SU-DHL-6 (cell line): ENCODE results near the gene CD300H.

Experiments
- H2AFZ ChIP-seq: fragments of 200-600 bp; sonication (generic); 2 replicates; pipeline ENCODE4 v1.6.1; 2014; ENCODE audit warnings: low read depth, mild to moderate bottlenecking, moderate library complexity, mixed read lengths, antibody characterized with exemption, low read length; ENCODE audit not compliant: severe bottlenecking
- H3F3A ChIP-seq: fragments of 200-600 bp; shearing (Covaris generic); 2 replicates; pipeline ENCODE4 v1.6.0; 2016; ENCODE audit warnings: antibody characterized with exemption, mild to moderate bottlenecking; ENCODE audit not compliant: insufficient read depth
- H3K27ac ChIP-seq: fragments of 200-600 bp; sonication (generic); 2 replicates; pipeline ENCODE4 v1.5.1; 2016; ENCODE audit warnings: low read depth, mild to moderate bottlenecking, low read length, moderate library complexity, mixed read lengths
- H3K27me3 ChIP-seq: fragments of 200-600 bp; sonication (generic), shearing (Covaris generic); 2 replicates; pipeline ENCODE4 v1.6.0; 2014; ENCODE audit warnings: mild to moderate bottlenecking, low read length
- H3K36me3 ChIP-seq: fragments of 200-600 bp; sonication (generic); 2 replicates; pipeline ENCODE4 v1.6.1; 2014; ENCODE audit warnings: mild to moderate bottlenecking, low read length, mixed read lengths
- H3K4me2 ChIP-seq: fragments of 300-600, 200-600 bp; shearing (Covaris generic), sonication (generic); 2 replicates; pipeline ENCODE4 v1.6.0; 2014; ENCODE audit warnings: low read length, low read depth, mild to moderate bottlenecking; ENCODE audit not compliant: poor library complexity, severe bottlenecking
- H3K4me3 ChIP-seq: fragments of 200-600 bp; sonication (generic); 2 replicates; pipeline ENCODE4 v1.5.1; 2014; ENCODE audit warnings: antibody characterized with exemption, low read length, mild to moderate bottlenecking, mixed read lengths; ENCODE audit not compliant: insufficient read depth, poor library complexity, severe bottlenecking
- H3K79me2 ChIP-seq: fragments of 200-600 bp; sonication (generic); 2 replicates; pipeline ENCODE4 v1.6.1; 2014; ENCODE audit warnings: mild to moderate bottlenecking, low read length, moderate library complexity; ENCODE audit not compliant: insufficient read depth
- H3K9ac ChIP-seq: fragments of 200-600 bp; sonication (generic); 2 replicates; pipeline ENCODE4 v1.7.0; 2014; ENCODE audit warnings: mild to moderate bottlenecking, low read length
- H3K9me2 ChIP-seq: fragments of 200-600 bp; sonication (generic); replicated peaks from 2 replicates; pipeline ENCODE4 v1.6.1; 2014; ENCODE audit warnings: low read length; ENCODE audit not compliant: insufficient read depth
- H3K9me3 ChIP-seq: fragments of 200-600 bp; sonication (generic); 2 replicates; pipeline ENCODE4 v1.6.1; 2014; ENCODE audit warnings: low read length, mixed read lengths; ENCODE audit not compliant: insufficient read depth
- H4K20me1 ChIP-seq: fragments of 200-600 bp; sonication (generic); 2 replicates; pipeline ENCODE4 v1.6.1; 2014; ENCODE audit warnings: low read depth, mild to moderate bottlenecking, antibody characterized with exemption, low read length, moderate library complexity, mixed read lengths
- EZH2phosphoT487 ChIP-seq: fragments of 200-600 bp; sonication (generic), shearing (Covaris generic); conservative IDR thresholded peaks from 2 replicates; pipeline ENCODE4 v1.6.1; 2018; ENCODE audit warnings: mild to moderate bottlenecking, antibody characterized with exemption, low read length, moderate library complexity, mixed read lengths
- TF ChIP-seq, protein P1 (sequence below): fragments of 200-600 bp; sonication (generic); IDR thresholded peaks from one replicate; pipeline ENCODE4 v1.5.1; 2017; ENCODE audit warnings: antibody characterized with exemption, mild to moderate bottlenecking, low read length, moderate library complexity; ENCODE audit not compliant: insufficient read depth, poor library complexity, severe bottlenecking

CD300H gene

GRCh38 chr17:74598346-74599022, 31.2 kb upstream of the CD300H start:
- Histone ChIP-seq H3K27me3 (no peaks in the 10 kb centered on the region), H4K20me1 (no peaks in the 10 kb centered on the region), H3K9me2 (no peaks in the 10 kb centered on the region), H3K9ac (no peak overlapping the region), H3K27ac (no peak overlapping the region), H3K79me2 (no peaks in the 10 kb centered on the region), H3K9me3 (no peaks in the 10 kb centered on the region), H2AFZ (no peak overlapping the region), H3K4me2 (no peak overlapping the region), H3K36me3 (no peaks in the 10 kb centered on the region), H3F3A (no peaks in the 10 kb centered on the region), H3K4me3 (no peak overlapping the region)
- TF ChIP-seq, protein P1, sequence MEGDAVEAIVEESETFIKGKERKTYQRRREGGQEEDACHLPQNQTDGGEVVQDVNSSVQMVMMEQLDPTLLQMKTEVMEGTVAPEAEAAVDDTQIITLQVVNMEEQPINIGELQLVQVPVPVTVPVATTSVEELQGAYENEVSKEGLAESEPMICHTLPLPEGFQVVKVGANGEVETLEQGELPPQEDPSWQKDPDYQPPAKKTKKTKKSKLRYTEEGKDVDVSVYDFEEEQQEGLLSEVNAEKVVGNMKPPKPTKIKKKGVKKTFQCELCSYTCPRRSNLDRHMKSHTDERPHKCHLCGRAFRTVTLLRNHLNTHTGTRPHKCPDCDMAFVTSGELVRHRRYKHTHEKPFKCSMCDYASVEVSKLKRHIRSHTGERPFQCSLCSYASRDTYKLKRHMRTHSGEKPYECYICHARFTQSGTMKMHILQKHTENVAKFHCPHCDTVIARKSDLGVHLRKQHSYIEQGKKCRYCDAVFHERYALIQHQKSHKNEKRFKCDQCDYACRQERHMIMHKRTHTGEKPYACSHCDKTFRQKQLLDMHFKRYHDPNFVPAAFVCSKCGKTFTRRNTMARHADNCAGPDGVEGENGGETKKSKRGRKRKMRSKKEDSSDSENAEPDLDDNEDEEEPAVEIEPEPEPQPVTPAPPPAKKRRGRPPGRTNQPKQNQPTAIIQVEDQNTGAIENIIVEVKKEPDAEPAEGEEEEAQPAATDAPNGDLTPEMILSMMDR = no peak
- TF ChIP-seq EZH2phosphoT487 = no peak

DNA sequence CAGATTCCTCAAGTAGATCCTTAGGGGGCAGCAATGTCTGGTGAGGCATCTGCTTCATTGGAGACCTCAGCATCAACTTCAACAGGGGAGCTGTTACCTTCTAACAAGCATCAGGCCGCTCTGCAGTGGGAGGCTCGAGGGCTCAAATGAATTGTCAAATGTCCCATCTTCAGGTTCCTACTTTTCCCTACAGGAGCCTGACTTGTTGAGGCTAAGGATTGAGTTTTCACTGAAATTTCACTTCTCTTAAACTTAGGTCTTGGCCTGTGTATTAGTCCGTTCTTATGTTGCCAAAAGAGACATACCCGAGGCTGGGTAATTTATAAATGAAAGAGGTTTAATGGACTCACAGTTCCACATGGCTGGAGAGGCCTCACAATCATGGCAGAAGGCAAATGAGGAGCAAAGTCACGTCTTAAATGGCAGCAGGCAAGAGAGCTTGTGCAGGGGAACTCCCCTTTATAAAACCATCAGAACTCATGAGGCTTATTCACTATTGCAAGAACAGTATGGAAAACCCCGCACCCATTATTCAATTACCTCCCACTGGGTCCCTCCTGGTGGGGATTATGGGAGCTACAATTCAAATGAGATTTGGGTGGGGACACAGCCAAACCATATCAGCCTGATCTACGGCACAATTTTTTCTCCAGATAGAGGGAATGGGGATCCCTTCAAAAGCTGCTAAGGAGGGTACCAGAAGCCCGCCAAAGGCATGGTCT, 29.9 kb upstream of the CD300H start:
- Histone ChIP-seq H3K27ac (no peak overlapping the region), H3K4me3 (no peak overlapping the region), H3K4me2 (no peak overlapping the region), H3K9me3 (no peaks in the 10 kb centered on the region), H2AFZ (no peak overlapping the region), H3K9me2 (no peaks in the 10 kb centered on the region), H3K9ac (no peak overlapping the region), H3F3A (no peaks in the 10 kb centered on the region), H4K20me1 (no peaks in the 10 kb centered on the region), H3K27me3 (no peaks in the 10 kb centered on the region), H3K79me2 (no peaks in the 10 kb centered on the region), H3K36me3 (no peaks in the 10 kb centered on the region)
- TF ChIP-seq, protein P1 = no peak
- no peak for TF ChIP-seq EZH2phosphoT487

DNA sequence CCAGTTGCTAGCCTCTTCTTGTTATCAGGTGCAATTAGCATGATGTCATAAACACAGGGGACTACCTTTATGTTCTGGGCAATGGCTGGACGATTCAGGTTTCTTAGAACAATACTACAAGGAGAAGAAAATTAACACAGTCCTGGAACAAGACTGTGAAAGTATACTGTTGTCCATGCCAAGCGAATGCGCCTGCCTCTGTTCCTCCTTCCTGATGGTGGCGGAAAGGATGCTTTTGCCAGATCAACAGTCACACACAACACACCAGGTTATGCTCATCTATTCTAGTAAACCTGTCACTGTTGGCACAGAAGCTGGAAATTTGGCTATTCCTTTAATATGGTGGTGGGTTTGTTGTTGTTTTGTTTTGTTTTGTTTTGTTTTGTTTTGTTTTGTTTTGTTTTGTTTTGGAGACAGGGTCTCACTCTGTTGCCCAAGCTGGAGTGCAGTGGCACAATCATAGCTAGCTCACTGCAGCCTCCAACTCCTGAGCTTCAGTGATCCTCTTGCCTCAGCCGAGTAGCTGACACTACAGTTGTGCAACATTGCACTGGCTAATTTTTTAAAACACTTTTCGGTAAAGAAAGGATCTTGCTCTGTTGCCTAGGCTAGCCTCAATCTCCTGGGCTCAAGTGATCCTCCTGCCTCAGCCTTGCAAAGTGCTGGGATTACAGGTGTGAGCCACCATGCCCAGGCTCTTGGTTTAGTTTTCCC, 27.9 kb upstream of the CD300H start:
- Histone ChIP-seq H3K27ac (no peak overlapping the region), H3K9me2 (no peaks in the 10 kb centered on the region), H3F3A (no peaks in the 10 kb centered on the region), H3K4me2 (no peak overlapping the region), H3K27me3 (no peaks in the 10 kb centered on the region), H4K20me1 (no peaks in the 10 kb centered on the region), H3K79me2 (no peaks in the 10 kb centered on the region), H3K9me3 (no peaks in the 10 kb centered on the region), H2AFZ (no peak overlapping the region), H3K36me3 (no peaks in the 10 kb centered on the region), H3K4me3 (no peak overlapping the region), H3K9ac (no peak overlapping the region)
- TF ChIP-seq, protein P1 = no peak
- no peak for TF ChIP-seq EZH2phosphoT487
